GM23338 (cell line): ENCODE measurements around the gene TECPR2. TPM values are rescaled to one million over a fixed set of nuclear protein-coding genes. Genes with fewer than 3 reads are reported as not detected.

Experiments used
- ATAC-seq: fragments of 200-7000 bp; cut with Tn5 transposase; 3 replicates; pipeline ENCODE4 v1.9.1; 2020
- DNase-seq: peaks from one replicate; pipeline ENCODE4 v3.0.0-alpha.2; 2015; ENCODE audit warnings: low spot score
- H2AFZ ChIP-seq: fragments of 200-600 bp; sonication (generic); 2 replicates; pipeline ENCODE4 v1.8.0; 2016; ENCODE audit warnings: antibody characterized with exemption, mild to moderate bottlenecking, moderate library complexity
- H3F3A ChIP-seq: fragments of 200-600 bp; sonication (generic); replicated peaks from 2 replicates; pipeline ENCODE4 v1.8.0; 2017; ENCODE audit warnings: antibody characterized with exemption, mixed run types, low read depth
- H3K27ac ChIP-seq: fragments of 200-600 bp; sonication (generic); 2 replicates; pipeline ENCODE4 v1.6.1; 2016; ENCODE audit warnings: low read depth
- H3K27me3 ChIP-seq: fragments of 200-600 bp; sonication (generic); 2 replicates; pipeline ENCODE4 v1.8.0; 2016; ENCODE audit warnings: mild to moderate bottlenecking, mixed run types, moderate library complexity; ENCODE audit not compliant: insufficient read depth
- H3K36me3 ChIP-seq: fragments of 200-600 bp; sonication (generic); 2 replicates; pipeline ENCODE4 v1.8.0; 2016; ENCODE audit warnings: mild to moderate bottlenecking; ENCODE audit not compliant: insufficient read depth
- H3K4me1 ChIP-seq: fragments of 200-600 bp; sonication (generic); 2 replicates; pipeline ENCODE4 v1.8.0; 2016; ENCODE audit warnings: mild to moderate bottlenecking, moderate library complexity; ENCODE audit not compliant: insufficient read depth
- H3K4me2 ChIP-seq: fragments of 200-600 bp; sonication (generic); 2 replicates; pipeline ENCODE4 v1.7.1; 2017; ENCODE audit warnings: mixed run types
- H3K4me3 ChIP-seq: fragments of 200-600 bp; sonication (generic); 2 replicates; pipeline ENCODE4 v1.6.1; 2016; ENCODE audit warnings: mixed run types
- H3K79me2 ChIP-seq: fragments of 200-600 bp; sonication (generic); replicated peaks from 2 replicates; pipeline ENCODE4 v1.8.0; 2017; ENCODE audit warnings: mild to moderate bottlenecking; ENCODE audit not compliant: insufficient read depth
- H3K9me2 ChIP-seq: fragments of 200-600 bp; sonication (generic); 2 replicates; pipeline ENCODE4 v1.8.0; 2017; ENCODE audit not compliant: insufficient read depth
- H4K20me1 ChIP-seq: fragments of 200-600 bp; sonication (generic); replicated peaks from 2 replicates; pipeline ENCODE4 v1.8.0; 2017; ENCODE audit warnings: mild to moderate bottlenecking; ENCODE audit not compliant: insufficient read depth
- H3K27ac Mint-ChIP-seq: 2 replicates; pipeline ENCODE4 v1.8.0; 2020; ENCODE audit warnings: inconsistent platforms, mild to moderate bottlenecking, moderate library complexity, mixed read lengths
- H3K27me3 Mint-ChIP-seq: 3 replicates; pipeline ENCODE4 v1.8.0; 2022; ENCODE audit warnings: low read depth, mild to moderate bottlenecking, moderate library complexity, mixed read lengths, inconsistent platforms; ENCODE audit not compliant: insufficient read depth, poor library complexity
- H3K36me3 Mint-ChIP-seq: 3 replicates; pipeline ENCODE4 v1.8.0; 2021; ENCODE audit warnings: low read depth, mild to moderate bottlenecking, inconsistent platforms, moderate library complexity, mixed read lengths
- H3K4me1 Mint-ChIP-seq: 3 replicates; pipeline ENCODE4 v1.8.0; 2020; ENCODE audit warnings: mild to moderate bottlenecking, inconsistent platforms, mixed read lengths
- H3K4me3 Mint-ChIP-seq: 3 replicates; pipeline ENCODE4 v1.8.0; 2021; ENCODE audit warnings: moderate library complexity, mild to moderate bottlenecking, inconsistent platforms, mixed read lengths
- H3K9me3 Mint-ChIP-seq: 3 replicates; pipeline ENCODE4 v1.8.0; 2020; ENCODE audit warnings: moderate library complexity, mild to moderate bottlenecking, inconsistent platforms, mixed read lengths
- CREB1 ChIP-seq: fragments of 250-450 bp; sonication (Bioruptor Pico); IDR thresholded peaks from 2 replicates; pipeline ENCODE4 v1.5.0; 2020; ENCODE audit warnings: low read depth, mild to moderate bottlenecking, moderate library complexity
- CTCF ChIP-seq, 2 experiments: fragments of 200-600 bp in 1 of 2; sonication (generic) in 1 of 2; conservative IDR thresholded peaks; 2 replicates each; pipeline versions ENCODE4 v1.5.1 to v1.6.1; 2016 to 2017; ENCODE audit warnings: antibody characterized with exemption in 2 of 2, low read depth in 2 of 2, mild to moderate bottlenecking in 2 of 2, moderate library complexity in 1 of 2
- ETS1 ChIP-seq: IDR thresholded peaks from 2 replicates; pipeline ENCODE4 v1.6.1; 2016; ENCODE audit warnings: antibody characterized with exemption
- EZH2 ChIP-seq: fragments of 200-600 bp; sonication (generic); IDR thresholded peaks from one replicate; pipeline ENCODE4 v1.8.0; 2017; ENCODE audit warnings: antibody characterized with exemption, mild to moderate bottlenecking, low read depth; ENCODE audit not compliant: unreplicated experiment
- EZH2phosphoT487 ChIP-seq: fragments of 200-600 bp; sonication (generic); IDR thresholded peaks from one replicate; pipeline ENCODE4 v1.8.1; 2018; ENCODE audit warnings: antibody characterized with exemption; ENCODE audit not compliant: unreplicated experiment
- JUNB ChIP-seq: IDR thresholded peaks from one replicate; pipeline ENCODE4 v1.6.1; 2016; ENCODE audit warnings: antibody characterized with exemption; ENCODE audit not compliant: unreplicated experiment
- NANOG ChIP-seq: IDR thresholded peaks from 2 replicates; pipeline ENCODE4 v1.6.1; 2016; ENCODE audit warnings: antibody characterized with exemption, borderline replicate concordance
- POLR2AphosphoS5 ChIP-seq: IDR thresholded peaks from 2 replicates; pipeline ENCODE4 v1.6.1; 2016; ENCODE audit warnings: antibody characterized with exemption, low read depth
- REST ChIP-seq: IDR thresholded peaks from one replicate; pipeline ENCODE4 v1.6.1; 2018; ENCODE audit warnings: antibody characterized with exemption; ENCODE audit not compliant: unreplicated experiment
- STAT1 ChIP-seq: IDR thresholded peaks from one replicate; pipeline ENCODE4 v1.6.1; 2016; ENCODE audit warnings: antibody characterized with exemption; ENCODE audit not compliant: unreplicated experiment
- ZNF114 ChIP-seq: fragments of 250-450 bp; sonication (Bioruptor Pico); IDR thresholded peaks from 2 replicates; pipeline ENCODE4 v1.5.0; 2020; ENCODE audit warnings: mild to moderate bottlenecking, moderate library complexity
- ZNF331 ChIP-seq: fragments of 250-450 bp; sonication (Bioruptor Pico); IDR thresholded peaks from 2 replicates; pipeline ENCODE4 v1.5.0; 2020; ENCODE audit warnings: low read depth, mild to moderate bottlenecking, moderate library complexity
- ZNF462 ChIP-seq: fragments of 250-450 bp; sonication (Bioruptor Pico); IDR thresholded peaks from 2 replicates; pipeline ENCODE4 v1.5.0; 2020; ENCODE audit warnings: mild to moderate bottlenecking, moderate library complexity
- polyA plus RNA-seq: library from polyadenylated mRNA; unstranded; fragments of >200 nt; fragmentation: Nextera tagmentation; extraction: Ambion mirVana; gene quantifications from 2 replicates; pipeline ENCODE4 v1.2.1, GENCODE V29; 2016
- total RNA-seq: library from RNA; depleted of rRNA; stranded (reverse); fragments of >200 nt; shearing (Covaris generic); gene quantifications from 2 replicates; pipeline ENCODE4 v1.2.3, GENCODE V29; 2014

Gene TECPR2
- total and polyA plus RNA-seq, 2 experiments from 2014 or later, result 4.8 to 20.5 TPM

- TF ChIP-seq POLR2AphosphoS5, result no peak
- no peak for TF ChIP-seq CTCF (conservative IDR thresholded peaks at IDR 0.05; ENCODE audit: low read depth in 2 of 2)
- no peak for TF ChIP-seq ZNF331 (CRISPR knock-in tag)
- no peak for TF ChIP-seq ZNF114 (CRISPR knock-in tag)
- no peak for TF ChIP-seq REST
- no peak for TF ChIP-seq ZNF462
- no peak for TF ChIP-seq CREB1 (CRISPR knock-in tag)
- no peak for TF ChIP-seq STAT1
- no peak for TF ChIP-seq EZH2
- no peak for TF ChIP-seq EZH2phosphoT487
- no peak for TF ChIP-seq NANOG
- no peak for TF ChIP-seq JUNB
- no peak for TF ChIP-seq ETS1
- H4K20me1 ChIP-seq, result no peaks in the 10 kb centered on the region
- no peak overlapping the region for H2AFZ ChIP-seq
- H3K36me3 ChIP-seq, result no peaks in the 10 kb centered on the region
- no peaks in the 10 kb centered on the region for H3K9me2 ChIP-seq
- H3K27ac ChIP-seq, result peak overlapping the region; percentile 74; the same call in 1 of the 2 replicates
- DNase-seq (no peak), ATAC-seq (no peak)
- H3K4me2 ChIP-seq, result no peak overlapping the region
- H3K9me3 Mint-ChIP-seq, result no peaks in the 10 kb centered on the region
- no peak overlapping the region for H3K27ac Mint-ChIP-seq
- H3F3A ChIP-seq, result peaks cover 5% of the 10 kb centered on the region; the same call in 1 of the 2 replicates
- H3K4me3 Mint-ChIP-seq, result no peak overlapping the region; the same call in 2 of the 3 replicates
- no peak overlapping the region for H3K4me3 ChIP-seq
- no peaks in the 10 kb centered on the region for H3K27me3 ChIP-seq
- H3K36me3 Mint-ChIP-seq, result peaks cover 2% of the 10 kb centered on the region; the same call in 2 of the 3 replicates
- no peaks in the 10 kb centered on the region for H3K79me2 ChIP-seq
- peaks cover 19% of the 10 kb centered on the region for H3K4me1 Mint-ChIP-seq
- H3K4me1 ChIP-seq, result peaks cover 5% of the 10 kb centered on the region
- H3K27me3 Mint-ChIP-seq, result peaks cover 5% of the 10 kb centered on the region
Measured at GRCh38 chr14:102417001-102417431, 54.3 kb downstream of the TECPR2 start.
